K562 (cell line): ENCODE measurements around the gene FANCI. TPM values are rescaled to one million over a fixed set of nuclear protein-coding genes. Genes with fewer than 3 reads are reported as not detected.

Source experiments
- ARID4B ChIP-seq: sonication (generic); formaldehyde crosslinking; IDR thresholded peaks from 2 replicates; pipeline ENCODE4 v1.8.0; 2022; ENCODE audit warnings: mild to moderate bottlenecking, missing genetic modification reagents
- CTBP1 ChIP-seq: fragments of 450-650 bp; IDR thresholded peaks from 2 replicates; pipeline ENCODE4 v1.6.1; 2016; ENCODE audit warnings: borderline replicate concordance
- FOXO4 ChIP-seq: fragments of 450-650 bp; formaldehyde crosslinking; IDR thresholded peaks from 2 replicates; pipeline ENCODE4 v1.4.0; 2020; ENCODE audit warnings: mild to moderate bottlenecking, moderate library complexity
- KDM2B ChIP-seq: fragments of 250-450 bp; sonication (Bioruptor Pico); IDR thresholded peaks from 2 replicates; pipeline ENCODE4 v1.8.0; 2021; ENCODE audit warnings: mild to moderate bottlenecking, moderate library complexity
- MCM5 ChIP-seq: fragments of 450-650 bp; IDR thresholded peaks from 2 replicates; pipeline ENCODE4 v1.6.1; 2016; ENCODE audit warnings: low read depth
- NCOA2 ChIP-seq, 2 experiments: fragments of 450-650 bp; IDR thresholded peaks; 2 replicates each; pipeline ENCODE4 v1.6.1; 2018; ENCODE audit warnings: mild to moderate bottlenecking in 2 of 2, moderate library complexity in 1 of 2; ENCODE audit not compliant: partially characterized antibody in 2 of 2
- OTX1 ChIP-seq: fragments of 450-650 bp; formaldehyde crosslinking; IDR thresholded peaks from 2 replicates; pipeline ENCODE4 v1.4.0; 2022; ENCODE audit warnings: mild to moderate bottlenecking
- PHTF2 ChIP-seq: fragments of 250-450 bp; sonication (Bioruptor Pico); IDR thresholded peaks from 2 replicates; pipeline ENCODE4 v1.5.0; 2021; ENCODE audit warnings: mild to moderate bottlenecking
- RBM22 ChIP-seq: fragments of 200-400 bp; formaldehyde crosslinking; IDR thresholded peaks from 2 replicates; pipeline ENCODE4 v1.6.1; 2018; ENCODE audit warnings: low read length, low read depth; ENCODE audit not compliant: poor library complexity, severe bottlenecking
- SMARCC2 ChIP-seq: fragments of 450-650 bp; IDR thresholded peaks from 2 replicates; pipeline ENCODE4 v1.6.1; 2017; ENCODE audit warnings: antibody characterized with exemption, moderate library complexity, mild to moderate bottlenecking, low read depth
- SNRNP70 ChIP-seq: fragments of 200-400 bp; formaldehyde crosslinking; optimal IDR thresholded peaks from 2 replicates; pipeline ENCODE3; 2017; ENCODE audit warnings: low read depth, low read length
- SREBF2 ChIP-seq: sonication (generic); formaldehyde crosslinking; IDR thresholded peaks from 2 replicates; pipeline ENCODE4 v1.4.0; 2020; ENCODE audit warnings: mild to moderate bottlenecking, missing genetic modification reagents
- ZBTB11 ChIP-seq, 3 experiments: fragments of 200-800 bp in 1 of 3; fragments of 250-450 bp in 1 of 3; fragments of 450-650 bp in 1 of 3; sonication (Bioruptor Pico) in 1 of 3; sonication (Bioruptor generic) in 1 of 3; formaldehyde crosslinking in 1 of 3; IDR thresholded peaks; 2 replicates each; pipeline versions ENCODE4 v1.6.1 to v1.8.0; 2016 to 2022; ENCODE audit warnings: mild to moderate bottlenecking in 2 of 3, missing genetic modification characterization in 2 of 3, missing compliant biosample characterization in 1 of 3, moderate library complexity in 1 of 3
- ZNF174 ChIP-seq: fragments of 250-450 bp; sonication (Bioruptor Pico); IDR thresholded peaks from 2 replicates; pipeline ENCODE4 v1.4.0; 2020; ENCODE audit warnings: mild to moderate bottlenecking
- ZNF184 ChIP-seq: sonication (generic); formaldehyde crosslinking; IDR thresholded peaks from 2 replicates; pipeline ENCODE4 v1.5.0; 2020; ENCODE audit warnings: missing genetic modification reagents
- polyA plus RNA-seq, 8 experiments: library from polyadenylated mRNA; depleted of rRNA in 4 of 8; stranded (reverse) in 5 of 8; unstranded in 3 of 8; fragments of >200 nt; fragmentation: Nextera tagmentation in 2 of 8; fragmentation: Illumina TruSeq in 1 of 8; extraction: Ambion mirVana in 2 of 8; extraction: Trizol in 1 of 8; gene quantifications; 2 replicates each; pipeline versions ENCODE4 v1.2.1 to v1.2.3, GENCODE V29; 2011 to 2014; ENCODE audit warnings: inconsistent platforms in 1 of 8, missing spikeins in 1 of 8
- total RNA-seq, 7 experiments: library from RNA; depleted of rRNA in 6 of 7; stranded (reverse); fragments of >200 nt in 6 of 7; fragmentation: Illumina TruSeq in 2 of 7; extraction: Trizol in 2 of 7; gene quantifications; 2 replicates each; pipeline versions ENCODE4 v1.2.1 to v1.2.3, GENCODE V29; 2011 to 2021; ENCODE audit warnings: low replicate concordance in 1 of 7

Gene FANCI
- total and polyA plus RNA-seq, 9 of the 15 experiments (the other 6 are each of a cell fraction or from before 2014, with no cell fraction given) = 72.1 to 165 (median 131) TPM

- TF ChIP-seq OTX1 (no peak), ARID4B (peak; percentile 87), ZNF174 (CRISPR knock-in tag) (no peak), SMARCC2 (no peak), SREBF2 (CRISPR knock-in tag) (no peak), ZNF184 (CRISPR knock-in tag) (no peak), PHTF2 (no peak), CTBP1 (peak; percentile 77), KDM2B (CRISPR knock-in tag) (no peak), FOXO4 (CRISPR knock-in tag) (no peak), ZBTB11 (CRISPR knock-in tag; IDR thresholded peaks at IDR 0.05) (peak in 1 of 3 experiments; percentile 93; a peak in 2 of 6 replicates), RBM22 (peak; percentile 69), MCM5 (no peak), SNRNP70 (no peak), NCOA2 (IDR thresholded peaks at IDR 0.05; ENCODE audit: partially characterized antibody in 2 of 2) (no peak)
Measured at GRCh38 chr15:89243691-89244573, at the start of gene FANCI (continued).
